GM21529 (cell line): ENCODE data around the gene COL18A1.
"Not testable (repeated sequence)": the region's sequence is repeated elsewhere in the genome, so short reads cannot be mapped to it uniquely, and the experiment has no call there.

Experiments used
- ATAC-seq: cut with Tn5 transposase; IDR thresholded peaks from one replicate; pipeline ENCODE4 v1.9.1; 2021; ENCODE audit not compliant: unreplicated experiment

Gene COL18A1

GRCh38 chr21:45367402-45368351 lies 37.3 kb upstream of the COL18A1 start:
- ATAC-seq = no peak

- ATAC-seq = not testable (repeated sequence)
Observed at GRCh38 chr21:45369018-45369417, 35.9 kb upstream of the COL18A1 start.

- ATAC-seq = no peak
Observed at GRCh38 chr21:45370575-45370974, 34.4 kb upstream of the COL18A1 start.

GRCh38 chr21:45371081-45371480 lies 33.9 kb upstream of the COL18A1 start:
- ATAC-seq = no peak

GRCh38 chr21:45371655-45372054 lies 33.3 kb upstream of the COL18A1 start:
- ATAC-seq = no peak

- ATAC-seq = no peak
Observed at GRCh38 chr21:45372732-45373355, 32.1 kb upstream of the COL18A1 start.

- ATAC-seq = no peak
Observed at GRCh38 chr21:45373991-45374816, 30.8 kb upstream of the COL18A1 start.

- no peak for ATAC-seq
Observed at GRCh38 chr21:45374826-45375455, 30.0 kb upstream of the COL18A1 start.

- ATAC-seq = no peak
Observed at GRCh38 chr21:45376459-45377324, 28.3 kb upstream of the COL18A1 start.

- no peak for ATAC-seq
Observed at GRCh38 chr21:45377325-45377709, 27.6 kb upstream of the COL18A1 start.

GRCh38 chr21:45377866-45378257 lies 27.1 kb upstream of the COL18A1 start:
- no peak for ATAC-seq

- no peak for ATAC-seq
Observed at GRCh38 chr21:45378258-45378966, 26.6 kb upstream of the COL18A1 start.

GRCh38 chr21:45379171-45379900 lies 25.6 kb upstream of the COL18A1 start:
- ATAC-seq = no peak

GRCh38 chr21:45379901-45380330 lies 25.0 kb upstream of the COL18A1 start:
- ATAC-seq = no peak

GRCh38 chr21:45380566-45380965 lies 24.4 kb upstream of the COL18A1 start:
- no peak for ATAC-seq

GRCh38 chr21:45381036-45381787 lies 23.8 kb upstream of the COL18A1 start:
- no peak for ATAC-seq

GRCh38 chr21:45381865-45382696 lies 22.9 kb upstream of the COL18A1 start:
- no peak for ATAC-seq
